Retinal pigment epithelial cell (primary cell): ENCODE results near the gene TNIK.

ENCODE experiments used
- DNase-seq: peaks from one replicate; pipeline ENCODE4 v3.0.0-alpha.2; 2010; ENCODE audit warnings: low read depth
- H3K4me3 ChIP-seq: 2 replicates; pipeline ENCODE4 v1.5.1; 2011; ENCODE audit warnings: mild to moderate bottlenecking, low read length, control low read depth, moderate library complexity
- TF ChIP-seq, protein P1 (sequence below): conservative IDR thresholded peaks from 2 replicates; pipeline ENCODE4 v1.5.1; 2011; ENCODE audit warnings: low read depth, low read length, control low read depth, inconsistent platforms

TNIK gene

DNA sequence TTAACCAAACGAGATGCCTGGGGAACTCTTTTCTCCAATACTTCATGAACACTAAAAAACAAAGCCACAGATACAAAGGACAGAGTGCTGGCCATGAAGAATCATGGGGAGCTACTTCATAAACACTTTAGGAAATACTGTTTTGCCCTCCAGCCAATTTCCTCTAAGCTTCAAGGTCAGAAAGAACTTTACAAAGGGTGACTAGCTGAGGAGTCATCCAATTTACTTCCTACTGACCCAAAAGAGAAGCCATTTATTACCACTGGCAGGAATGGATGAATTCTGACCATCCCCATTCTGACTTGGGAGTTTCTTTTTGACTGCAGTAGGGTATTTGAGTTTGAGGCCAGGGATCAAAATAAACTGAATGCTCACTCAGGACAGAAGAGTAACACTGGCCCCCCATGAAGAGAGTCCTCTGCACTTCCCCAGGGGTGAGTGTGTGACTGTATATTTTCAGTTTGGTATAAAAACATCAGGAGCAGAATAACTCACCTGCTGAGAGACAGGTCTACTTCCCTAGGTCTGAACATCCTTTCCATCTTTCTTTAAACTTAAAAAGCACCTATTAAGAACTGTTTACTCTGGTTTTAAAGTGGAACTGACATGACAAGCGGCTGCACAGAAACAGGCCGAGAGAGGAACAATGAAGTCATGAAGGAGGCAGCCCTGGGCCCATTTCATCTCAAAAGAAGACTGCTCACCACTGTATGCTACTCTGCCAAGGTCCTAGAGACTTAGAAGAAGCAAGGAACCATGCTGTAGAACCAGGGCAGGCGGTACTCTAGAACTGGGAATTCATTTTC lies 203.6 kb downstream of the TNIK start:
- TF ChIP-seq, protein P1, sequence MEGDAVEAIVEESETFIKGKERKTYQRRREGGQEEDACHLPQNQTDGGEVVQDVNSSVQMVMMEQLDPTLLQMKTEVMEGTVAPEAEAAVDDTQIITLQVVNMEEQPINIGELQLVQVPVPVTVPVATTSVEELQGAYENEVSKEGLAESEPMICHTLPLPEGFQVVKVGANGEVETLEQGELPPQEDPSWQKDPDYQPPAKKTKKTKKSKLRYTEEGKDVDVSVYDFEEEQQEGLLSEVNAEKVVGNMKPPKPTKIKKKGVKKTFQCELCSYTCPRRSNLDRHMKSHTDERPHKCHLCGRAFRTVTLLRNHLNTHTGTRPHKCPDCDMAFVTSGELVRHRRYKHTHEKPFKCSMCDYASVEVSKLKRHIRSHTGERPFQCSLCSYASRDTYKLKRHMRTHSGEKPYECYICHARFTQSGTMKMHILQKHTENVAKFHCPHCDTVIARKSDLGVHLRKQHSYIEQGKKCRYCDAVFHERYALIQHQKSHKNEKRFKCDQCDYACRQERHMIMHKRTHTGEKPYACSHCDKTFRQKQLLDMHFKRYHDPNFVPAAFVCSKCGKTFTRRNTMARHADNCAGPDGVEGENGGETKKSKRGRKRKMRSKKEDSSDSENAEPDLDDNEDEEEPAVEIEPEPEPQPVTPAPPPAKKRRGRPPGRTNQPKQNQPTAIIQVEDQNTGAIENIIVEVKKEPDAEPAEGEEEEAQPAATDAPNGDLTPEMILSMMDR = no peak
- H3K4me3 ChIP-seq = no peak overlapping the region
- no peak for DNase-seq

DNA sequence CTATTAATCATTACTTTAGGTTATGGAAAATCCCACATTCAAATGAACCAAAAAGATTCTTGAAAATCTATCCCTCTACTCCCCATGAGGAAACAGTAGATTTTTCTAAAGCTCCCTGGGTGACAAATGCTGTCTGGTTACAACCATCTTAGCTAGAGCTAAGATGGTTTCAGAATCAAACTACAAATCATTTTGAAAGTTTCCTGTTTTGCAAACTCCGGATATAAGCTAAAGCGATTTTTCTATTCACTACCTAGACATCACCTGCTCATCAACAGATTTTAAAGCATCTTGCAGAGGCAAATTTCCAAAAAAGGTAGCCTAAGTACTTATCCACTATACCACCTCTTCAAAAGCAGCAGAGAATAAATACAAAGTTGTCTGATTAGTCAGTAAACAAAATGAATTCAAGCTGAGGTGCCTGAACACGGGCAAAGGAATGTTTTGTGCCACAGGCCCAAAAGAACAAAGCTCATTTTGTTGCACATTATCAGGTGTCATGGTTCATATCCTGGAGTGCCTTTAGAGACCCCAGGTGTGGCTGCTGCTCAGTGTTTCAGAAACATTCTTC lies 204.9 kb downstream of the TNIK start:
- TF ChIP-seq, protein P1 = no peak
- DNase-seq = no peak

DNA sequence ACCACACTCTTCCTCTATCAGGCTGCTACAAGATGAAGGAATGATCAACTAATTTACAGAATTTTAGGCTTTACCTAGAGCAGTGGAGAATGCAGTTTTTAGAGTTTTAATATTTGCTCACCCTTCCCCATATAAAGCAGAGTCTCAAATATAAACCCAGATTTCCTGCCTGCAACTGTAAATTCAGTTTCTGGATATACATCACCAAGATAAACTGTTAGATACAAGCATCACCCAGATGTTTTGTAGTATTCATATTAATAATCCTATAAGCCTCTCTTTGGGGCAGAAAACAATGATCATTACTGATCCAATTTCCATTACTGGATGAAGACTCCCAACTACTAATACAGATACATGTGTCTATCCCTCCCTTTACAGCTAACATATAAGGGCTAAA lies 205.9 kb downstream of the TNIK start:
- TF ChIP-seq, protein P1 = no peak
- no peak overlapping the region for H3K4me3 ChIP-seq
- DNase-seq = no peak

More for the DNA sequence above, 204.9 kb downstream of the TNIK start:
- no peak overlapping the region for H3K4me3 ChIP-seq

DNA sequence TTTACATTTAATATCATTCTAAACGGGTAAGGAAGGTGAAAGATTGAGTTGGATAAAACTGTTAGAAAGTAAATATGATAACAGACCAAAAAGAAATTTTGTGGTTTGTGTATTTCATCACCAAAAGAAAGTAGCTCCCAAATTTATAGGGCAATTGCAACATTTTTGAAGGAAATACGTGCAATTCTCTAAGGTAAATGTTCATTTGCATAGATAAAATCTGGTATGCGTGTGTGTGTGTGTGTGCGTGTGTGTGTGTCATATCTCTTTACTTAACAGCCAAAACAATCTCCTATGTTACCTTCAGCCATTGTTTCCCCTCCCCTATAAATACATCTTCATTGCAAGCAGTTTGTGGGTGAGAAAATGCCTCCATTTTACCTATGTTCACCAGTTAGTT lies 208.4 kb downstream of the TNIK start:
- no peak for DNase-seq
- TF ChIP-seq, protein P1 = no peak
- H3K4me3 ChIP-seq = no peak overlapping the region

DNA sequence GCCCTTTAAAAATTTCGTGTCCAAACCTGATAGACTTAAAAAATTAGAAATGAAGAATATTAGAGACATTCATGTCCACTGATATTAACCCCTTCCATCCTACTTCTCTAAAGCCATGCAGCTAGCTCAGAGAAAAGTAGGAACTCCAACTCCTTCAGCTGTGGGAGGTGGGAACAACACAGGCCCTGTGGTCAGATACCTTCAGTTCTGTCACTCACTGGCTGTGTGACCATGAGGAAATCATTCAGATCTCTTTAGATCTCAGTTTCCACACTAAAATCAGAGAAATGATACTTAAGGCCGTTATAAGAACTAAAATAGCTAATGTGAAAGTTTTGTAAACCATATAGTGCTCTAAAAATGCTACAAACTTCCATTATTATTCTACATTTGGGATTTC lies 209.8 kb downstream of the TNIK start:
- TF ChIP-seq, protein P1 = no peak
- DNase-seq = no peak
- H3K4me3 ChIP-seq = no peak overlapping the region

DNA sequence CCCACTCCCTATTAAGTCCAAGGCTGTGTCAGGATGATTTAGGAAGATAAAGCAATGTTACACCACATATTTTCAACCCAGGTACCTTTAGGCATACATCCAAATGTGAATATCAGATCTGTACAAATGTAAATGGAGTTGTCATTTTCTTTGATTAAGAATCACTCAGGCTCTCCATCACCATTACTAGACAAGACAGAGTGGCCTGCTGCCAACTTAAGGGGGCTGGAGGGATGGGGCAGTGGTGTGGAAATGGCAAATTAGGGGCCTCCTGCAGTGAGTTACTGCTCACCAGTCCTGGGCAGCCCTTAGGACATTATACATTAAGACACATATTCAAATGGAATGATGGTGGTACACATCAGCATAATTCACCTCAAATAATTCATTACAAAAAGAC lies 211.0 kb downstream of the TNIK start:
- H3K4me3 ChIP-seq = no peak overlapping the region
- TF ChIP-seq, protein P1 = no peak
- DNase-seq = no peak

DNA sequence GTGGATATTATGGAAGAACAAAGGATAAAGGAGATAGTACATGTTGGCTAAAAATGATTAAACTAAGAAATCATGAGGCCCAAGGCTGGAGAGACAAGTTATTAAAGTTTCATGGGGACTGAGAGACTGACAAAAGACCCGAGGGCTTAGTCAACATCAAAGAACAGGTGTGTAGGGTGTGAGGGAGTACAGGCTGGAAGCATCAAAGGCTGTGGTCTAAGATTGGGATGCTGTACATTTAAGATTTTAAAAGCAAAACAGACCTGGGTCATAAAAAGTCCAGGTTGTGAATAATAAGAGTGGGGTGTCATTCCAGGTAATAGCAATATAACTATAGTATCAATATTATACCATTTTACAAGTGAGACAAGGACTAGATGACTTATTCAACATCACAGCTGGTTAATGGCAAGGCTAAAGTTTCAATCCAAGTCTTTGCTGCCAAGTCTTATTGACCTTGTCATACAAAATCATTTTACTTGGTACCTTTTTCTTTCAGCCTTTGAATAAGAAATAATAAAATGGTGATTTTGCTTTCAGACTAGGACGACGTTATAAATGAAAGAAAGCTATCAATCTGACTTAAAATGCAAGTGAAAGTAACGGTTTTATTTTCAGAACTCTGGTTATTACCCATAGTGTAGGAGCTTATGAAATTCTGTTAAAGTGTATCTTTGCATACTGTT lies 211.6 kb downstream of the TNIK start:
- TF ChIP-seq, protein P1 = no peak
- DNase-seq = no peak
- H3K4me3 ChIP-seq = no peak overlapping the region
